ENCODE results near the gene NEUROG1. TPM values are rescaled to one million over a fixed set of nuclear protein-coding genes. Genes with fewer than 3 reads are reported as not detected.

Gene NEUROG1
- total RNA-seq, 1 donor from 2014 or later: not detected

DNA sequence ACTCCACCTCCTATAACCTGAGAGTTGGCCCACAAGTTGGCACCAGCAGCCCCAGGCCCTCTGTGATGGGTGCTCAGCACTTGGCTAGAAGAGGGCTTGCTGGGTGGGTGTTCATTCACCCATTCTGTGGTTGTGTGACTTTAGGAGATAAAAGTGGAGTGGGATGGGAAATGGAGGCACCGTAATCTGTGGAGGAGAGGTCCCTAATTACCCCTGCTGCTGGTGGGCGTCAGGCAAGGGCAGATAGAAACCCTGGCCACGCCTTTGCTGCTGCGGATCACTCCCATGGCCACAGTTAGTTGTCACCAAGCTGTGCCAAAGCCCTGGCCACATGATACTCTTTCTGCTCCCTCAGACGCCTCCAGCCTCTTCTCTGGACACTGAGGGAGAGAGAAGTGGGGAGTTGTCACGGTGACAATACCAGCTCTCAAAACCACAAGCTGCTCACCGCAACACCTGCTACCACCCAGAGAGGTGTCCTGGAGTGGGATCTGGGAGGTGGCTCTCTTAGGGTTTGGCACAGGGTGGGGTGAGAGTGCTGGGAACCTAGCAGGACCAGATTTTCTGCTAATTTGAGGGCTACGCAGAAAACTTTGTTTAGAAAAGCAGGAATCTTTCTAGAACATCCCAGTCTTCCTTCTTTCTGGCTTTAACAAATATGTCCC is 12.0 kb upstream of the NEUROG1 start:
- no peak overlapping the region for H3K4me3 Mint-ChIP-seq (ENCODE audit: unreplicated experiment)
- H3K27ac Mint-ChIP-seq (ENCODE audit: unreplicated experiment): no peak overlapping the region
- no peak for DNase-seq (ENCODE audit: low spot score)
- no peaks in the 10 kb centered on the region for H3K9me3 Mint-ChIP-seq (ENCODE audit: low read depth)
- H3K36me3 Mint-ChIP-seq (ENCODE audit: low read depth): no peaks in the 10 kb centered on the region
- TF ChIP-seq, protein P1, sequence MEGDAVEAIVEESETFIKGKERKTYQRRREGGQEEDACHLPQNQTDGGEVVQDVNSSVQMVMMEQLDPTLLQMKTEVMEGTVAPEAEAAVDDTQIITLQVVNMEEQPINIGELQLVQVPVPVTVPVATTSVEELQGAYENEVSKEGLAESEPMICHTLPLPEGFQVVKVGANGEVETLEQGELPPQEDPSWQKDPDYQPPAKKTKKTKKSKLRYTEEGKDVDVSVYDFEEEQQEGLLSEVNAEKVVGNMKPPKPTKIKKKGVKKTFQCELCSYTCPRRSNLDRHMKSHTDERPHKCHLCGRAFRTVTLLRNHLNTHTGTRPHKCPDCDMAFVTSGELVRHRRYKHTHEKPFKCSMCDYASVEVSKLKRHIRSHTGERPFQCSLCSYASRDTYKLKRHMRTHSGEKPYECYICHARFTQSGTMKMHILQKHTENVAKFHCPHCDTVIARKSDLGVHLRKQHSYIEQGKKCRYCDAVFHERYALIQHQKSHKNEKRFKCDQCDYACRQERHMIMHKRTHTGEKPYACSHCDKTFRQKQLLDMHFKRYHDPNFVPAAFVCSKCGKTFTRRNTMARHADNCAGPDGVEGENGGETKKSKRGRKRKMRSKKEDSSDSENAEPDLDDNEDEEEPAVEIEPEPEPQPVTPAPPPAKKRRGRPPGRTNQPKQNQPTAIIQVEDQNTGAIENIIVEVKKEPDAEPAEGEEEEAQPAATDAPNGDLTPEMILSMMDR (IDR thresholded peaks at IDR 0.05): no peak
- H3K27me3 Mint-ChIP-seq (ENCODE audit: low read depth): peaks cover 80% of the 10 kb centered on the region
- peaks cover 9% of the 10 kb centered on the region for H3K4me1 Mint-ChIP-seq (ENCODE audit: low read depth)

DNA sequence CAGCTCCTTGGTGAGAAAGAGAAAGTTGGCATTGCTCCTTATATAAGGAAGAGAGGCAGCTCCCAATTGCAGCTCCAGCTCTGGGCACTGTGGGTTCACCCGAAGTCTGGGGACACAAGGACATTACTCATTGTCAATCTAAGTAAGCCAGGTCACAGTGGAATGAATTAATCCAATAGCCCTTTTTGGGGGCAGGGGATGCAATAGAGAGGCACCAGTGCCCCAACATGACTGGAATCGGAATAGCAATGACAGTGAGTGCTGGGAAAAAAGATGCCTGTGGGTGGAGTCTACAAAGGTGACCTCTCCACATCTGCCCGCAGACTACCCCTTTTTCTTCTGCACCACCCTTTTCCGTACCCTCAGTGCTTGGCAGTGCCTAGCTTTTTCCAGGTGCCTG is 11.1 kb upstream of the NEUROG1 start:
- DNase-seq (ENCODE audit: low spot score): no peak
- no peaks in the 10 kb centered on the region for H3K36me3 Mint-ChIP-seq (ENCODE audit: low read depth)
- H3K4me3 Mint-ChIP-seq (ENCODE audit: unreplicated experiment): no peak overlapping the region
- H3K27me3 Mint-ChIP-seq (ENCODE audit: low read depth): peaks cover 86% of the 10 kb centered on the region
- H3K9me3 Mint-ChIP-seq (ENCODE audit: low read depth): no peaks in the 10 kb centered on the region
- TF ChIP-seq, protein P1 (IDR thresholded peaks at IDR 0.05): no peak
- peaks cover 9% of the 10 kb centered on the region for H3K4me1 Mint-ChIP-seq (ENCODE audit: low read depth)
- no peak overlapping the region for H3K27ac Mint-ChIP-seq (ENCODE audit: unreplicated experiment)

DNA sequence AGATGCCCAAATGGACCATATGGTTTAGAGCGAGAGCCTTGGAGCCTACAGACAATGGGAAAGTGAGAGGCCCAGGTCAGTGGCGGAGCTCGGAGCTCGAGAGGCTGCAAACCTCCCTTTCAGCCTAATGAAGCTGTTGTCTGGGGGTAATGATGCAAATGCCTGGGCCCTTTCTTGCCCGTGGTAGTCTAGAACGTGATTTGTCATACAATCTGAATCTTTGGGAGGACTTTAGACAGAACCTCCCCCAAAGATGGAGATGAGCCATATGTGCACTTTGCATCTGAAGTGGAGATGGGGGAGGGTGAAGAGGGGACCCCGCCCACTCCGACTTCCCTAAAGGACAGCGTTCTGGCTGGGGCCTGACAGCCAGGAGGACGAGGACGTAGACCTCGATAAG is 10.3 kb upstream of the NEUROG1 start:
- DNase-seq (ENCODE audit: low spot score): no peak
- Mint-ChIP-seq H3K36me3 (ENCODE audit: low read depth) (peaks cover 2% of the 10 kb centered on the region), H3K27ac (ENCODE audit: unreplicated experiment) (no peak overlapping the region), H3K27me3 (ENCODE audit: low read depth) (peaks cover 89% of the 10 kb centered on the region), H3K9me3 (ENCODE audit: low read depth) (no peaks in the 10 kb centered on the region), H3K4me1 (ENCODE audit: low read depth) (peaks cover 9% of the 10 kb centered on the region), H3K4me3 (ENCODE audit: unreplicated experiment) (no peak overlapping the region)
- TF ChIP-seq, protein P1 (IDR thresholded peaks at IDR 0.05): no peak

DNA sequence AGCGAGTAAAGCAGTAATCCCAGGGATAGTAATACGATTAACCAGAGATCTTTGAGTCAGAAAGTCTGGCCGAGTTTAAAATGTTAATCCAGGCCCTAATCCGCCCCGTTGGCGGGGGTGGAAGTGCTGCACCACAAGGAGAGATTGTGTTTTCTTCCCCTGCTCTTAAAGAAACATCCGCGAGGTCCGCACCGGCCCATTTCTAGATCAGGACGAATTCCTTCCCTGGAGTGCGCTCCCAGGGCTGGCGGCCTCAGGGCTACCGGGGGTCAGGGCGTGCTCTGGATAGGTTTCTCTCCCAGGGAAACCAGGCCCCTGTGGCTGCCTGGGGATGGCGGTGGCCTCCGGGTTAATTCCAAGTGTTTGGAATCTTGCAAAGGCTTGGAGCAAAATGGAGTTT is 9.3 kb upstream of the NEUROG1 start:
- no peak for DNase-seq (ENCODE audit: low spot score)
- H3K27ac Mint-ChIP-seq (ENCODE audit: unreplicated experiment): no peak overlapping the region
- H3K36me3 Mint-ChIP-seq (ENCODE audit: low read depth): peaks cover 2% of the 10 kb centered on the region
- no peak overlapping the region for H3K4me3 Mint-ChIP-seq (ENCODE audit: unreplicated experiment)
- no peaks in the 10 kb centered on the region for H3K9me3 Mint-ChIP-seq (ENCODE audit: low read depth)
- peaks cover 92% of the 10 kb centered on the region for H3K27me3 Mint-ChIP-seq (ENCODE audit: low read depth)
- TF ChIP-seq, protein P1 (IDR thresholded peaks at IDR 0.05): no peak
- peaks cover 9% of the 10 kb centered on the region for H3K4me1 Mint-ChIP-seq (ENCODE audit: low read depth)

DNA sequence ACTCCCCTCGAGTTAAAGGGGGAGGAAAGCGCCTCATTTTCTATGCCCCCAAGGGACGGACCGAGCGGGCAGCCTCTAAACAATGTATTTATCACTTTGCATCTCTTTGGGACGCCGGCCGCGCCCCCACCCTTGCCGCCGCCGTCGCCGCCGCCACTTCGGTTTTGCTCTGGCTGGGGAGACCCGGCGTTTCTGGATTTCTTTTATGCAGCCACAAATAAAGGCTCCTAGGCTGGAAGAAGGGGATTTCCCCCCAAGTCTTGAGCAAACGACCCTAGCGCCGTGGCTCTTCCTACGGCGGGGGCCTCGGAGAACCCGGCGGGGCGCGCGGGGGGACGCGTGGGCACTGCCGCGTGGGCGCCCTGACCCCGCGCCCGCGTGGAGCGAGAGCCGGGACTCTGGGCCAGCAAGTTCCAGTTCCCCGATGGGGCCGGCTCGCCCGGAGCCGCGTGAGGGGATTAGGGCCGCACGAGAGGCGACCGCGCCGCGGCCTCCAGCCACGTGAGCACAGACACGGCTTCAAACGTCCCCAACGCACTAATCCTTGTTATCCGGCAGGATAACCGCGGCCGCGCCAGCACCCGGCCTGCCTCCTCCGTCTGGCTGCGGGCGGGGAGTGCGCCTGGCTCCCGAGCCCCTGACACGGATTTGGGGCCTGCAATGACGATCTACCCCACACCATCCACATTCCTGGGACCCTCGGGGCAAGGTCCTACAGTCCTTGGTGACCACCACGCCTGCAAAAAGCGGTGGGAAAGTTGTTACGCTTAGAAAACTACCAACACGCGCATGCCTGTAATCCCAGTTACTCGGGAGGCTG is 7.9 kb upstream of the NEUROG1 start:
- H3K4me1 Mint-ChIP-seq (ENCODE audit: low read depth): peaks cover 9% of the 10 kb centered on the region
- TF ChIP-seq, protein P1 (IDR thresholded peaks at IDR 0.05): no peak

More for the DNA sequence above, 7.9 kb upstream of the NEUROG1 start:
- peaks cover 2% of the 10 kb centered on the region for H3K36me3 Mint-ChIP-seq (ENCODE audit: low read depth)
- peak overlapping the region; percentile 45 for H3K4me3 Mint-ChIP-seq (ENCODE audit: unreplicated experiment)
- H3K9me3 Mint-ChIP-seq (ENCODE audit: low read depth): no peaks in the 10 kb centered on the region
- no peak for DNase-seq (ENCODE audit: low spot score)
- peaks cover 91% of the 10 kb centered on the region for H3K27me3 Mint-ChIP-seq (ENCODE audit: low read depth)
- H3K27ac Mint-ChIP-seq (ENCODE audit: unreplicated experiment): no peak overlapping the region
